Stimulated activated naive CD8-positive, alpha-beta T cell treated with anti-CD3 and anti-CD28 coated beads, Interleukin-15, amount 100 ng/mL, for 72 hours (primary cell): ENCODE data around the gene MBD4.
"Not testable (repeated sequence)": the region's sequence is repeated elsewhere in the genome, so short reads cannot be mapped to it uniquely, and the experiment has no call there.

Experiments
- ATAC-seq: fragments of 150-1000 bp; cut with Tn5 transposase; 2 replicates; pipeline ENCODE4 v1.10.0; 2021; ENCODE audit warnings: mild to moderate bottlenecking, moderate library complexity
- DNase-seq, 2 donors: peaks; one replicate each; pipeline ENCODE4 v3.0.0; 2021 to 2022
- H3K27ac Mint-ChIP-seq, 2 donors: one replicate each; pipeline ENCODE4 v1.8.0; 2022; ENCODE audit warnings: mild to moderate bottlenecking in 2 of 2, mixed read lengths in 2 of 2, moderate library complexity in 2 of 2
- H3K27me3 Mint-ChIP-seq: one replicate; pipeline ENCODE4 v1.8.0; 2022; ENCODE audit warnings: mixed read lengths
- H3K4me1 Mint-ChIP-seq: one replicate; pipeline ENCODE4 v1.8.0; 2022; ENCODE audit warnings: mild to moderate bottlenecking, mixed read lengths
- H3K4me3 Mint-ChIP-seq, 2 donors: one replicate each; pipeline ENCODE4 v1.8.0; 2022; ENCODE audit warnings: mild to moderate bottlenecking in 2 of 2, mixed read lengths in 2 of 2, moderate library complexity in 1 of 2
- H3K9me3 Mint-ChIP-seq, 2 donors: one replicate each; pipeline ENCODE4 v1.8.0; 2022; ENCODE audit warnings: mixed read lengths in 2 of 2

The MBD4 gene

GRCh38 chr3:129412542-129413198 is 27.1 kb downstream of the MBD4 start:
- DNase-seq, result no peak

GRCh38 chr3:129410971-129411370 is 28.8 kb downstream of the MBD4 start:
- Mint-ChIP-seq H3K4me1 (no peaks in the 10 kb centered on the region), H3K27ac (no peak overlapping the region), H3K27me3 (no peaks in the 10 kb centered on the region), H3K4me3 (no peak overlapping the region), H3K9me3 (no peaks in the 10 kb centered on the region)
- ATAC-seq, result no peak
- no peak for DNase-seq

More at GRCh38 chr3:129412542-129413198, 27.1 kb downstream of the MBD4 start:
- no peaks in the 10 kb centered on the region for H3K27me3 Mint-ChIP-seq
- H3K9me3 Mint-ChIP-seq, result no peaks in the 10 kb centered on the region
- peak overlapping the region in 1 of 2 donors; percentile 59 for H3K27ac Mint-ChIP-seq
- ATAC-seq, result no peak
- no peak overlapping the region for H3K4me3 Mint-ChIP-seq
- H3K4me1 Mint-ChIP-seq, result no peaks in the 10 kb centered on the region

- Mint-ChIP-seq H3K27ac (no peak overlapping the region), H3K27me3 (no peaks in the 10 kb centered on the region), H3K4me3 (no peak overlapping the region), H3K4me1 (no peaks in the 10 kb centered on the region), H3K9me3 (no peaks in the 10 kb centered on the region)
- ATAC-seq, result no peak
- DNase-seq, result no peak
Observed at GRCh38 chr3:129409541-129409940, 30.2 kb downstream of the MBD4 start.

- no peak overlapping the region for H3K4me3 Mint-ChIP-seq
- no peak for ATAC-seq
- H3K27me3 Mint-ChIP-seq, result no peaks in the 10 kb centered on the region
- no peak for DNase-seq
- H3K9me3 Mint-ChIP-seq, result no peaks in the 10 kb centered on the region
- no peak overlapping the region for H3K27ac Mint-ChIP-seq
- no peaks in the 10 kb centered on the region for H3K4me1 Mint-ChIP-seq
Observed at GRCh38 chr3:129404610-129405009, 35.1 kb downstream of the MBD4 start.

GRCh38 chr3:129404130-129404529 is 35.6 kb downstream of the MBD4 start:
- no peaks in the 10 kb centered on the region for H3K4me1 Mint-ChIP-seq

GRCh38 chr3:129403450-129403849 is 36.3 kb downstream of the MBD4 start:
- H3K4me1 Mint-ChIP-seq, result peaks cover 4% of the 10 kb centered on the region
- no peak overlapping the region for H3K4me3 Mint-ChIP-seq
- H3K27me3 Mint-ChIP-seq, result no peaks in the 10 kb centered on the region
- H3K27ac Mint-ChIP-seq, result no peak overlapping the region
- ATAC-seq, result no peak
- DNase-seq, result no peak
- H3K9me3 Mint-ChIP-seq, result no peaks in the 10 kb centered on the region

More at GRCh38 chr3:129404130-129404529, 35.6 kb downstream of the MBD4 start:
- no peaks in the 10 kb centered on the region for H3K9me3 Mint-ChIP-seq
- ATAC-seq (no peak), DNase-seq (no peak)
- no peak overlapping the region for H3K27ac Mint-ChIP-seq
- no peak overlapping the region for H3K4me3 Mint-ChIP-seq
- no peaks in the 10 kb centered on the region for H3K27me3 Mint-ChIP-seq

- Mint-ChIP-seq H3K27ac (no peak overlapping the region), H3K4me1 (peaks cover 13% of the 10 kb centered on the region), H3K27me3 (no peaks in the 10 kb centered on the region)
Observed at GRCh38 chr3:129402616-129403015, 37.1 kb downstream of the MBD4 start.

GRCh38 chr3:129402210-129402609 is 37.5 kb downstream of the MBD4 start:
- ATAC-seq (no peak), DNase-seq (no peak)
- Mint-ChIP-seq H3K4me3 (no peak overlapping the region), H3K27ac (no peak overlapping the region), H3K9me3 (no peaks in the 10 kb centered on the region), H3K27me3 (no peaks in the 10 kb centered on the region), H3K4me1 (peaks cover 17% of the 10 kb centered on the region)

More at GRCh38 chr3:129402616-129403015, 37.1 kb downstream of the MBD4 start:
- ATAC-seq (no peak), DNase-seq (no peak)
- Mint-ChIP-seq H3K9me3 (no peaks in the 10 kb centered on the region), H3K4me3 (no peak overlapping the region)

- Mint-ChIP-seq H3K4me1 (peaks cover 34% of the 10 kb centered on the region), H3K9me3 (no peaks in the 10 kb centered on the region), H3K27ac (peak overlapping the region; percentile 99 to 100), H3K27me3 (no peaks in the 10 kb centered on the region), H3K4me3 (peak overlapping the region; percentile 91 to 99)
- DNase-seq (peak in 1 of 2 donors; percentile 33), ATAC-seq (peak; percentile 53)
Observed at GRCh38 chr3:129399895-129400357, 39.8 kb downstream of the MBD4 start.

- peak overlapping the region; percentile 99 to 100 for H3K27ac Mint-ChIP-seq
Observed at GRCh38 chr3:129399145-129399894, 40.4 kb downstream of the MBD4 start.

GRCh38 chr3:129398803-129399144 is 41.0 kb downstream of the MBD4 start:
- H3K4me1 Mint-ChIP-seq, result peaks cover 34% of the 10 kb centered on the region
- no peaks in the 10 kb centered on the region for H3K27me3 Mint-ChIP-seq
- H3K9me3 Mint-ChIP-seq, result no peaks in the 10 kb centered on the region
- peak overlapping the region; percentile 99 to 100 for H3K27ac Mint-ChIP-seq
- peak overlapping the region; percentile 91 to 99 for H3K4me3 Mint-ChIP-seq
- DNase-seq (no peak), ATAC-seq (no peak)

More at GRCh38 chr3:129399145-129399894, 40.4 kb downstream of the MBD4 start:
- H3K4me1 Mint-ChIP-seq, result peaks cover 34% of the 10 kb centered on the region
- peak overlapping the region; percentile 91 to 99 for H3K4me3 Mint-ChIP-seq
- H3K9me3 Mint-ChIP-seq, result no peaks in the 10 kb centered on the region
- ATAC-seq (peak; percentile 82), DNase-seq (peak; percentile 57 to 76)
- no peaks in the 10 kb centered on the region for H3K27me3 Mint-ChIP-seq

GRCh38 chr3:129393760-129394564 is 45.8 kb downstream of the MBD4 start:
- Mint-ChIP-seq H3K4me1 (peaks cover 34% of the 10 kb centered on the region), H3K27ac (peak overlapping the region; percentile 50 to 75)
- ATAC-seq, H3K4me3 Mint-ChIP-seq, DNase-seq, H3K9me3 Mint-ChIP-seq, H3K27me3 Mint-ChIP-seq: not testable (repeated sequence)

- ATAC-seq (no peak), DNase-seq (no peak)
- Mint-ChIP-seq H3K9me3 (no peaks in the 10 kb centered on the region), H3K4me1 (peaks cover 28% of the 10 kb centered on the region), H3K27me3 (no peaks in the 10 kb centered on the region), H3K27ac (peak overlapping the region in 1 of 2 donors; percentile 49), H3K4me3 (no peak overlapping the region)
Observed at GRCh38 chr3:129393271-129393670, 46.5 kb downstream of the MBD4 start.

- not testable (repeated sequence) for DNase-seq
Observed at GRCh38 chr3:129392106-129392887, 47.5 kb downstream of the MBD4 start.

GRCh38 chr3:129391583-129391982 is 48.2 kb downstream of the MBD4 start:
- H3K27ac Mint-ChIP-seq, result peak overlapping the region; percentile 68 to 78
- H3K4me3 Mint-ChIP-seq, ATAC-seq, H3K27me3 Mint-ChIP-seq, H3K9me3 Mint-ChIP-seq, DNase-seq: not testable (repeated sequence)
- peaks cover 11% of the 10 kb centered on the region for H3K4me1 Mint-ChIP-seq

More at GRCh38 chr3:129392106-129392887, 47.5 kb downstream of the MBD4 start:
- Mint-ChIP-seq H3K27ac (peak overlapping the region in 1 of 2 donors; percentile 87), H3K4me1 (peaks cover 18% of the 10 kb centered on the region)
- ATAC-seq, H3K27me3 Mint-ChIP-seq, H3K4me3 Mint-ChIP-seq, H3K9me3 Mint-ChIP-seq: not testable (repeated sequence)
